GM12874 (cell line): ENCODE data around the gene TAF3.

ENCODE experiments used
- TF ChIP-seq, protein P1 (sequence below): IDR thresholded peaks from 2 replicates; pipeline ENCODE4 v1.5.1; 2011; ENCODE audit warnings: low read depth, mild to moderate bottlenecking, control low read depth, low read length, moderate library complexity; ENCODE audit not compliant: insufficient read depth

Gene TAF3

DNA sequence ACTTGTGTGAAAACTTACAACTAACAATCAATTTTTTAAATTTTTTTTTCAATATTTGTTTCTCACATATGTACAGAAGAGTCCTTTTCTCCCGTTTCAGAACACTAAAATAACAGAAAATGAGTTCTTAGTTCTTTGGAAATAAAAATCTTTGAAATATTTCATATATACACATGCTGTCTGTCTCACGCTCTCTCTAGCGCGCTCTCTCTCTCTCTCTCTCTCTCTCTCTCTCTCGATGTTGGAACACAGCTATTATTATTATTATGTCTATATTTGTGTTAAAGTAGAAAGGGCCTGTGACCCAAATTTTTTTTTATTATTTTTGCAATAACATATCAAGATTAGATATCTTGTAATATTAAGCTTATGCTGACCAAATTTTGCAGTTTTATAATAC is 139.3 kb downstream of the TAF3 start:
- TF ChIP-seq, protein P1, sequence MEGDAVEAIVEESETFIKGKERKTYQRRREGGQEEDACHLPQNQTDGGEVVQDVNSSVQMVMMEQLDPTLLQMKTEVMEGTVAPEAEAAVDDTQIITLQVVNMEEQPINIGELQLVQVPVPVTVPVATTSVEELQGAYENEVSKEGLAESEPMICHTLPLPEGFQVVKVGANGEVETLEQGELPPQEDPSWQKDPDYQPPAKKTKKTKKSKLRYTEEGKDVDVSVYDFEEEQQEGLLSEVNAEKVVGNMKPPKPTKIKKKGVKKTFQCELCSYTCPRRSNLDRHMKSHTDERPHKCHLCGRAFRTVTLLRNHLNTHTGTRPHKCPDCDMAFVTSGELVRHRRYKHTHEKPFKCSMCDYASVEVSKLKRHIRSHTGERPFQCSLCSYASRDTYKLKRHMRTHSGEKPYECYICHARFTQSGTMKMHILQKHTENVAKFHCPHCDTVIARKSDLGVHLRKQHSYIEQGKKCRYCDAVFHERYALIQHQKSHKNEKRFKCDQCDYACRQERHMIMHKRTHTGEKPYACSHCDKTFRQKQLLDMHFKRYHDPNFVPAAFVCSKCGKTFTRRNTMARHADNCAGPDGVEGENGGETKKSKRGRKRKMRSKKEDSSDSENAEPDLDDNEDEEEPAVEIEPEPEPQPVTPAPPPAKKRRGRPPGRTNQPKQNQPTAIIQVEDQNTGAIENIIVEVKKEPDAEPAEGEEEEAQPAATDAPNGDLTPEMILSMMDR = no peak

DNA sequence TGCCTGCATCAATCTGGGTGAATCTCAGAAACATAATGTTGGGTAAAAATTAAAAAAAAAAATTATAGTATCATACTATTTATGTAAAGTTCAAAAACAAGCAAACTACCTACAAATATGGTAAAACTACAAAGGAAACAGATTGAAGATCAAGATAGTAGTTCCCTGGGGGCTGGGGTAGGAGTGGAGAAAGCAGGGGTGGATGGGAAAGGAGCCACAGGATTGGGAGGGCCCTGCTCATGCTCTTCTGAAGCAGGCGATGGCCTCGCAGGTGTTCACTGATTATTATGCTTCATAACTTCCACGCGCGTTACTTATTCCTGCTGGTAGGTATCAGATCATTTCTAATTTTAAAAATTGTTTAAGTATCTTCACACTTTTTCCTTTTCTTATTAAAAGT is 140.1 kb downstream of the TAF3 start:
- TF ChIP-seq, protein P1 = no peak

DNA sequence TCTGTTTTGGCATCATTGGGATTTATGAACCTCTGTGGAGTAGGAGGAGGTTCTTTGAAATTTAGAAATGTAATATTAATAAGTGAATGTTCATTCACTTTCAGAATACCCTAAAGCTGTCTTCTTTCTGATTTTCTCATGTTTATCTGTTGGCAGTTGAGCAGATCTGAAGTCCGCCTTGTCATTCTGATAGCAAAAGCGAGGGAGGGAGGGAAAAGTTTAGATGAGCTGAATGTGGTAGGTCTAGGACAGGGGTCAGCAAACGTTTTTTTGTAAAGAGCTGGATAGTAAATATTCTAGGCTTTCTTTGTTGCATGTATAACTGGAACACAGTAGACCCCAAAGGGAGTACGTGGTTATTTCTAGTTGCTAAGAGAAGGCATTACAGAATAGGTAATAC is 141.8 kb downstream of the TAF3 start:
- TF ChIP-seq, protein P1 = no peak

DNA sequence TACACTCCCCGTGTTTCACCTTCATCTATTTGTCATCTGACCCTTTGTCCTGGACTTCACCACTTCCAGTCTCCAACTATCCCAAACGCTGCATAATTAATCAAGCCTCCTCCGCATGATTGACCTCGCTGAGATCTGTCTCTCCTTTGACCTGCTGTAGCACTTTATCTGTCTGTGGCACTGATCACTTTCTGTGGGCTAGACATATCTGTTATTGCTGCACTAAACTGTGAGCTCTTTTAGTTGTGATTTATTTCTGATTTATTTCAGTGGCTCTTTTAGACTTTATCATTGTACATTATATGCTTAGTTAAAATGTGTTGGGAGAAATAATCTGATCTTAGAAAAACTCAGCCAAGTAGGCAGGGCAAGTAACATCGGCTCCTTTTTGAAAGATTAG is 144.3 kb downstream of the TAF3 start:
- TF ChIP-seq, protein P1 = no peak

DNA sequence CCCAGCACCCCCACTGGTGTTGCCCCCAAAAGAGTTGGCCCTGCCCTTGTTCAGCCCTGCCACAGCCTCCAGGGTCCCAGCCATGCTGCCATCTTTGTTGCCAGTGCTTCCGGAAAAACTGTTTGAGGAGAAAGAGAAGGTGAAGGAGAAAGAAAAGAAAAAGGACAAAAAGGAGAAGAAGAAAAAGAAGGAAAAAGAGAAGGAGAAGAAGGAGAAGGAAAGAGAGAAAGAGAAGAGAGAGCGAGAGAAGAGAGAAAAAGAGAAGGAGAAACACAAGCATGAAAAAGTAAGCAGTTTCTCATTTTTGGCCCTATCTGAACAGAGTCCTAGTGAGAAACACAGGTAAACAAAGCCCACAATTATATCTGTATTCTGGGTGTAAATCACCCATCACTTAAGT is 147.2 kb downstream of the TAF3 start:
- TF ChIP-seq, protein P1 = no peak

DNA sequence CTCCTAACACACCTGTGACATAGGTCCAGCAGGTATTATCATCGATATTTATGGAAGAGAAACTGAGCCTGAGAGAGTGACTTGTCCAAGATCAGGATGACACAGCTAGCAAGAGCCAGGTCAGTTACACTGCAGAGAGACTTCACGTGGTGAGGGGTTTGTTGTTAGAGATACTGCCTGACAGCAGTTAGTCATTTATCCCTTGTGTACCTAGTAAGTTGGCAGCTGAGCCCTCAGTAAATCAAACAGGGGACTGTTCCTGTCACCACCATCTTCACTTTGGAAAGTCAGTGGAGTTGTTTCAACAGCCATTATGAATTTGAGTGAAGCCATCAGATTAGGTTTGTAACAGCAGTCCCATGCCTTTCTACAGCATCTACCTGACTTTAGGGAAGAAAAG is 148.7 kb downstream of the TAF3 start:
- TF ChIP-seq, protein P1 = no peak

DNA sequence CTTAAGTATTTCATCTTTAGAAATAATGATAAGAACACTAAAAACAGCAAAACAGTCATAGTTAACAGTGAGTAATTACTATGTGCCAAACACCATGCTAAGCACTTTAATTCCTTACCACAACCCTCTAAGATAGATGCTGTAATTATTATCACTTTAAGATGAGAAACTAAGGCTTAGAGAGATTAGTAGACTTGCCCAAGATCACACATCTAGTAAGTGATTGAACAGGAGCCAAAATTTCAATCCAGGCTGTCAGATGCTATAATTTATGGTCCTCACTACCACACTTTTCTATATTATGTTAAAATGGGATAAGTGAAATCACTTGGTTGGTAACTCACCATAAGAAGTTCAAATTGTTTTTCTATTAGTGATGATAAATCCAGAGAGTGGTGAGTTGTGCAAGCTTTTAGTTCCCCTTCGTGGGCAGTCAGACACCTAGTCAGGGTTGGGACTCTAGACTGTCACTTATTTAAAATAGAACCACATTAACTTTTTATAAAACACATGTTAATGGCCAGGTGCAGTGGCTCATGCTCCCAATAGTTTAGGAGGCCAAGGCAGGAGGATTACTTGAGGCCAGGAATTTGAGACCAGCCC is 150.3 kb downstream of the TAF3 start:
- TF ChIP-seq, protein P1 = no peak
